Activated CD4-positive, CD25-positive, alpha-beta regulatory T cell treated with anti-CD3 and anti-CD28 coated beads, Interleukin-2, amount 50 U/mL, for 16 hours (primary cell): ENCODE results near the gene TMCO6.
A peak's percentile ranks its signal among the peaks of the same experiment; 100 is the strongest.

Experiments
- DNase-seq: peaks from one replicate; pipeline ENCODE4 v3.0.0-alpha.2; 2020; ENCODE audit warnings: low read depth, low spot score

Gene TMCO6

DNA sequence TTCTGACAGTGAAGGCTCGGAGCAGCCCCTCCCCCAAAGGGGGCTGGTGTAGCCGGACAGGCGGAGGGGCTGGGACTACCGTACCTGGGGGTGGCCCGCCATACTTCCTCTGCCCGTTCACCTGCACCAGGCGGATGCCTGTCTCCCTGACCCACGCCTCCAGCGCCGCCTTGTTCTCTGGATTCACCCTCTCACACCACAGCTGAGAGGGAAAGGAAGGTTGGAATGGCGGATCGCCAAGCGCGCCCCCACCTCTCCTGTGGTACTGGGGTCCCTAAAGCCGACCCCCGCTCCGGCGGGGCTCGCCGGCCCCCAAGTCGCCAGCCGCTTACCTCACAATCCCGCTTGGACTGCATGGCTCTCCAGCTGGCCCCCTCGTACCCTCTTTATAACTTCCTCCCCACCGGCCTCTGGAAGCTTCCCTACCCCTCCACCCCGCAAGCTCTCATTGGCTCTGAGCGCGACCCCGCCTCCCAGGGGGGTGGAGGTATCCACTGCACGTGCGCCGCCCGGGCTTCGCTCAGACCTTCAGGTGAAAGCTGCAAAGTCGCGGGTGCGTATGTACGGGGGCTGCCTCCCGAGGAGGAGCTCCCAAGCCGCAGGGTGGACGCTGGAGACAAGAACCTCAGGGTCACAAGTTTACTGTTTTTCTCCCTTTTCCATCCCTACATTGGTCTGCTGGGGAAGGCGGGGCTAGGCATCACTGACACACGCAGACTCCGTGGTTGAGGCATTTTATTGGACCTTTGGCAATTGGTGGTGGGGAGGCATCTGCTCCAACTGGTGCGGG, 34.1 kb downstream of the TMCO6 start, which contains the start of gene DND1:
DND1 (minus strand) TSS at position 390 of the 790 bp plus-strand sequence; CDS start at position 356, 34 bp downstream.
- DNase-seq = no peak

DNA sequence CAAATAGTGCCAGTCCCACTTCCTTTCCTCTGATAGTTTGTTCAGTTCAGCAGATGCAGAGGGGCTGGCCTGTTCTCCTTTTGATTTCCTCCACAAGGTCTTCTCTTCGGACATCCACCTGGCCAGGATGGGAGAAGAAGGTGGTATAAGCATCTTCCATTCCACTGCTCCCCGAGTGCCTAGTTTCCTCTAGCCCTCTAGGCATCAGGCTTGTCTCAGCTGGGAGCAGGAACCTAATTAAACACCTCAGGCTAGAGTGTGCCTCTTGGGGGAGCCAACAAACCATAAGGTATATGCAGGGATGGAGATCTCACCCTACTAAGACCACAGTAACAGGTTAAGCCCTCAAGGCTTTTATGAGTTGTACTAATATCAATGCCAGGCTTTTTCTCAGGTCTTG, 35.0 kb downstream of the TMCO6 start:
- no peak for DNase-seq

GRCh38 chr5:140674629-140675028, 35.4 kb downstream of the TMCO6 start:
- DNase-seq = no peak

DNA sequence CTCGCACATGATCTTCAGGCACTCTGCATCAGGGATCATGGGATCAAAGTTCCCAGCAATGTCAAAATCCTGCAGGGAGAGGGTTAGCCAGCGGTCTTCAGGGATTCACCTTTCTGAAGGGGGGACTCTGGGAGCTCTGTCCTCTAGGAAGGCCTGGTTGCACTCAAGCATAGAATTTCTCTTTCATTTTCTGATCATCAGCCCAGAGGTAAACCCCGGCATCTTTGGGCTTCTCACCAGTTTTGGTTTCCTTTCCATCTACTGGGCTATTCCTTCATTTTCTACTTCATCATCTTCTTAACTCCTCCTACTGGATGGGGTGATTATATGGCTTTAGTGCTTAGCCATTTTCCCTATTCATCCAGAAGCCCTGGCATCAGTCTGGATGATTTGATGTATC, 38.7 kb downstream of the TMCO6 start:
- DNase-seq = no peak

GRCh38 chr5:140678993-140679392, 39.7 kb downstream of the TMCO6 start:
- DNase-seq = no peak

DNA sequence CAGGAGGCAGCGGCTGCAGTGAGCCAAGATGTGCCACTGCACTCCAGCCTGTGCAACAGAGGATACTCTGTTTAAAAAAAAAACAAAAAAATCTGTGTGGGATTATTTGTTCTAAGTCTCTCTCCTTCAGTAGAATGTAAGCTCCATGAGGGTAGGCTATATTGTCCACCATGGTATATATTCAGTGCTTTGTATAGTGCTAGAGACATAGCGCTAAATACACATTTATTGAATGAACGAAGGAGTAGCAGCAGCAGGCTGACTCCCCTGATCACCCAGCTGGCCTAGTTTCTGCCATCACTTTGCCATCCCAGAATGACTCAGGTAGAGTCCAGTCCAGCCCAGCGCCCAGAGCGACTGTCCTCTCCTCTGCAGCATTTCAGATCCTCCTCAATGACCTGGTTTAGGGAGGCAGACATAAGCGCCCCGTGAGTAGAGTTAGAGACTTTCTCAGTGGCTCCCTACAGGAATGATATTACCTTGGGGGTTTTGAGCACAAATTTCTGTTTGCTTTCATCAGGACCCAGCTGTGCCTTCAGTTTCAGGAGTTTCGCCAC, 51.2 kb downstream of the TMCO6 start:
- no peak for DNase-seq

- DNase-seq = peak; percentile 71
These were observed 52.0 kb downstream of the TMCO6 start, which contains the start of the genes HARS1 and HARS2 for GRCh38 chr5:140690941-140691924. TSS of gene HARS1 (minus strand) at chr5:140691370. CDS start at chr5:140691304, 66 bp downstream. TSS of gene HARS2 (plus strand) at chr5:140691455. CDS start at chr5:140691649, 194 bp downstream.

DNA sequence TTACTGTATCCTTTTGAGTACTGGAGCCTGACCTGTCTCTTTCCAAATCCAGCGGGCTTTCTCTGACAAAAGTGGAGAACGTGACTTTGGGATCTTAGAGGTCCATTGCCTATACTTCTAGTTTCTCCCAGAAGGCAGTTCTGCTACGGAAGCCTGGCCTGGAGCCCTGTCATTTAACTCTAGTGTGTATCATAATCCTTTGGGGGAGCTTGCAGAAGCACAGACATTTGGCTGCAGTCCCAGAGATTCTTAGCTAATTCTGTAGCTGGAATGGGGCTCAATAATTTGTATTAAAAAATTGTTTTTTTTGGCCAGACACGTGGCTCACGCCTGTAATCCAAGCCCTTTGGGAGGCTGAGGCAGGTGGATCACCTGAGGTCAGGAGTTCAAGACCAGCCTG, 55.0 kb downstream of the TMCO6 start:
- DNase-seq = no peak
